Measurements from ENCODE around the gene NME3. TPM values are rescaled to one million over a fixed set of nuclear protein-coding genes. Genes with fewer than 3 reads are reported as not detected.

Gene NME3
- total RNA-seq, 1 donor from 2014 or later, result 51.2 TPM

- peak; percentile 49 for DNase-seq (ENCODE audit: low read depth)
Observed at GRCh38 chr16:1794221-1794871, 23.0 kb upstream of the NME3 start.

- no peak for DNase-seq (ENCODE audit: low read depth)
Observed at GRCh38 chr16:1793578-1794220, 22.4 kb upstream of the NME3 start, which contains the start of gene IGFALS. IGFALS (minus strand) TSS chr16:1793705; CDS start chr16:1793652, 53 bp downstream.

- DNase-seq (ENCODE audit: low read depth), result no peak
Observed at GRCh38 chr16:1792836-1793577, 21.7 kb upstream of the NME3 start.

- DNase-seq (ENCODE audit: low read depth), result no peak
Observed at GRCh38 chr16:1791943-1792812, 20.8 kb upstream of the NME3 start.

- no peak for DNase-seq (ENCODE audit: low read depth)
Observed at GRCh38 chr16:1791256-1791942, 20.1 kb upstream of the NME3 start.

GRCh38 chr16:1790611-1791255 lies 19.4 kb upstream of the NME3 start:
- DNase-seq (ENCODE audit: low read depth), result no peak

GRCh38 chr16:1790261-1790610 lies 18.9 kb upstream of the NME3 start:
- DNase-seq (ENCODE audit: low read depth), result no peak

- DNase-seq (ENCODE audit: low read depth), result no peak
Observed at GRCh38 chr16:1789643-1790045, 18.3 kb upstream of the NME3 start.

GRCh38 chr16:1788708-1789100 lies 17.4 kb upstream of the NME3 start:
- DNase-seq (ENCODE audit: low read depth), result no peak

GRCh38 chr16:1788095-1788707 lies 16.9 kb upstream of the NME3 start:
- no peak for DNase-seq (ENCODE audit: low read depth)

GRCh38 chr16:1787322-1788094 lies 16.2 kb upstream of the NME3 start:
- no peak for DNase-seq (ENCODE audit: low read depth)

- no peak for DNase-seq (ENCODE audit: low read depth)
Observed at GRCh38 chr16:1787056-1787321, 15.6 kb upstream of the NME3 start.

GRCh38 chr16:1786242-1787055 lies 15.1 kb upstream of the NME3 start:
- no peak for DNase-seq (ENCODE audit: low read depth)

GRCh38 chr16:1785846-1786170 lies 14.5 kb upstream of the NME3 start:
- no peak for DNase-seq (ENCODE audit: low read depth)

GRCh38 chr16:1784977-1785845 lies 13.9 kb upstream of the NME3 start:
- DNase-seq (ENCODE audit: low read depth), result no peak

- DNase-seq (ENCODE audit: low read depth), result peak; percentile 100
Observed at GRCh38 chr16:1782408-1783264, 11.3 kb upstream of the NME3 start, which contains the start of the genes NUBP2 and SPSB3. NUBP2 (plus strand) TSS chr16:1782960; CDS start chr16:1783021, 61 bp downstream. SPSB3 (minus strand) TSS chr16:1782571; CDS start chr16:1781483, 1,088 bp downstream.
